Osteoblast (primary cell): Measurements from ENCODE around the gene AGBL1. TPM values are rescaled to one million over a fixed set of nuclear protein-coding genes. Genes with fewer than 3 reads are reported as not detected.

Source experiments
- DNase-seq: peaks from one replicate; pipeline ENCODE4 v3.0.0; 2011; ENCODE audit warnings: low spot score, mixed read lengths; ENCODE audit not compliant: insufficient read length; ENCODE audit errors: missing footprints
- H2AFZ ChIP-seq: 2 replicates; pipeline ENCODE4 v1.6.0; 2011; ENCODE audit warnings: mild to moderate bottlenecking, low read length
- H3K27ac ChIP-seq: 2 replicates; pipeline ENCODE4 v1.5.1; 2011; ENCODE audit warnings: mild to moderate bottlenecking, low read depth, low read length, moderate library complexity
- H3K27me3 ChIP-seq: 2 replicates; pipeline ENCODE4 v1.6.0; 2012; ENCODE audit warnings: mild to moderate bottlenecking, control low read depth, inconsistent platforms, low read length, moderate library complexity; ENCODE audit not compliant: insufficient read depth
- H3K36me3 ChIP-seq: 2 replicates; pipeline ENCODE4 v1.5.1; 2011; ENCODE audit warnings: mild to moderate bottlenecking, low read length, control low read depth, moderate library complexity; ENCODE audit not compliant: insufficient read depth
- H3K4me1 ChIP-seq: 2 replicates; pipeline ENCODE4 v1.5.1; 2011; ENCODE audit warnings: mild to moderate bottlenecking, low read length, control low read depth, moderate library complexity; ENCODE audit not compliant: insufficient read depth
- H3K4me2 ChIP-seq: 2 replicates; pipeline ENCODE4 v1.6.0; 2011; ENCODE audit warnings: mild to moderate bottlenecking, low read length; ENCODE audit not compliant: insufficient read depth
- H3K4me3 ChIP-seq: fragments of 200-600 bp; sonication (generic); 3 replicates; pipeline ENCODE4 v1.5.1; 2012; ENCODE audit warnings: mild to moderate bottlenecking, low read length, inconsistent platforms; ENCODE audit not compliant: insufficient read depth
- H3K79me2 ChIP-seq: 2 replicates; pipeline ENCODE4 v1.6.0; 2012; ENCODE audit warnings: mild to moderate bottlenecking, low read length, control low read depth, inconsistent platforms; ENCODE audit not compliant: insufficient read depth
- H3K9me3 ChIP-seq: 2 replicates; pipeline ENCODE4 v1.5.1; 2011; ENCODE audit warnings: low read depth, low read length, control low read depth
- H4K20me1 ChIP-seq: 2 replicates; pipeline ENCODE4 v1.6.0; 2012; ENCODE audit warnings: mild to moderate bottlenecking, low read length, control low read depth; ENCODE audit not compliant: insufficient read depth
- total RNA-seq: library from RNA; depleted of rRNA; stranded (reverse); fragments of >200 nt; gene quantifications from 2 replicates; pipeline ENCODE4 v1.2.3, GENCODE V29; 2012
- TF ChIP-seq, protein P1 (sequence below): IDR thresholded peaks from 2 replicates; pipeline ENCODE4 v1.5.1; 2011; ENCODE audit warnings: mild to moderate bottlenecking, low read depth, low read length, moderate library complexity; ENCODE audit errors: extremely low read depth

AGBL1 gene
- total RNA-seq, 1 donor, result not detected

GRCh38 chr15:86942285-86942684 is 862.6 kb downstream of the AGBL1 start:
- DNase-seq, result no peak
- Histone ChIP-seq H3K36me3 (no peaks in the 10 kb centered on the region), H4K20me1 (no peaks in the 10 kb centered on the region), H3K27me3 (no peaks in the 10 kb centered on the region), H3K79me2 (no peaks in the 10 kb centered on the region), H3K4me2 (no peak overlapping the region), H3K4me1 (no peaks in the 10 kb centered on the region), H2AFZ (no peak overlapping the region), H3K4me3 (no peak overlapping the region), H3K27ac (no peak overlapping the region), H3K9me3 (no peaks in the 10 kb centered on the region)
- TF ChIP-seq, protein P1, sequence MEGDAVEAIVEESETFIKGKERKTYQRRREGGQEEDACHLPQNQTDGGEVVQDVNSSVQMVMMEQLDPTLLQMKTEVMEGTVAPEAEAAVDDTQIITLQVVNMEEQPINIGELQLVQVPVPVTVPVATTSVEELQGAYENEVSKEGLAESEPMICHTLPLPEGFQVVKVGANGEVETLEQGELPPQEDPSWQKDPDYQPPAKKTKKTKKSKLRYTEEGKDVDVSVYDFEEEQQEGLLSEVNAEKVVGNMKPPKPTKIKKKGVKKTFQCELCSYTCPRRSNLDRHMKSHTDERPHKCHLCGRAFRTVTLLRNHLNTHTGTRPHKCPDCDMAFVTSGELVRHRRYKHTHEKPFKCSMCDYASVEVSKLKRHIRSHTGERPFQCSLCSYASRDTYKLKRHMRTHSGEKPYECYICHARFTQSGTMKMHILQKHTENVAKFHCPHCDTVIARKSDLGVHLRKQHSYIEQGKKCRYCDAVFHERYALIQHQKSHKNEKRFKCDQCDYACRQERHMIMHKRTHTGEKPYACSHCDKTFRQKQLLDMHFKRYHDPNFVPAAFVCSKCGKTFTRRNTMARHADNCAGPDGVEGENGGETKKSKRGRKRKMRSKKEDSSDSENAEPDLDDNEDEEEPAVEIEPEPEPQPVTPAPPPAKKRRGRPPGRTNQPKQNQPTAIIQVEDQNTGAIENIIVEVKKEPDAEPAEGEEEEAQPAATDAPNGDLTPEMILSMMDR, result no peak

- no peak overlapping the region for H3K4me3 ChIP-seq
These were observed 869.0 kb downstream of the AGBL1 start for GRCh38 chr15:86948719-86949118.

GRCh38 chr15:86959254-86959653 is 879.6 kb downstream of the AGBL1 start:
- no peaks in the 10 kb centered on the region for H3K36me3 ChIP-seq
- H4K20me1 ChIP-seq, result no peaks in the 10 kb centered on the region
- H3K9me3 ChIP-seq, result no peaks in the 10 kb centered on the region
- TF ChIP-seq, protein P1, result no peak
- no peak overlapping the region for H3K27ac ChIP-seq
- no peak overlapping the region for H2AFZ ChIP-seq
- H3K4me2 ChIP-seq, result no peak overlapping the region
- no peaks in the 10 kb centered on the region for H3K4me1 ChIP-seq
- H3K27me3 ChIP-seq, result no peaks in the 10 kb centered on the region
- no peak overlapping the region for H3K4me3 ChIP-seq
- no peak for DNase-seq
- no peaks in the 10 kb centered on the region for H3K79me2 ChIP-seq

More at GRCh38 chr15:86948719-86949118, 869.0 kb downstream of the AGBL1 start:
- Histone ChIP-seq H3K27ac (no peak overlapping the region), H2AFZ (no peak overlapping the region), H3K36me3 (no peaks in the 10 kb centered on the region), H3K27me3 (no peaks in the 10 kb centered on the region), H3K4me1 (no peaks in the 10 kb centered on the region), H3K9me3 (no peaks in the 10 kb centered on the region), H3K4me2 (no peak overlapping the region), H3K79me2 (no peaks in the 10 kb centered on the region), H4K20me1 (no peaks in the 10 kb centered on the region)
- DNase-seq, result no peak
- TF ChIP-seq, protein P1, result no peak

DNA sequence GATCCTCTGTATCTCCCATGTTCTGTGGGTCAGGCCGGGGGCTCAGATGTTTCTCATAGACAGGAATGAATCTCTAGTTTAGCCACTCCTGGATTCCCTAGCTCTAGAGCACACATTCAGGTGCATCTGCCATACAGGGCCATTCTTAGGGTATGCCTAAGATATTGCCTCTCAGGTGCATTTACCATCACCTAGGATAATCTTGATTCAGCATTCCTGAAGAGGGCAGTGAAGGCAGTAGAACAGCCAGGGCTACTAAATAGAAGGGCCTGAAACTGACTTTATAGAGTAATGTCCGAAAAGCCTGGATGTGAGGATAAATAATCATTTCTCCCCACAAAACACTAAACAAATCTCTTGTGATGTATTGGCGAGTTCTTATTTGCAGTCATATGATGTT is 882.0 kb downstream of the AGBL1 start:
- H3K27me3 ChIP-seq, result no peaks in the 10 kb centered on the region
- TF ChIP-seq, protein P1, result no peak
- H2AFZ ChIP-seq, result no peak overlapping the region
- H3K27ac ChIP-seq, result no peak overlapping the region
- no peaks in the 10 kb centered on the region for H4K20me1 ChIP-seq
- H3K79me2 ChIP-seq, result no peaks in the 10 kb centered on the region
- H3K36me3 ChIP-seq, result no peaks in the 10 kb centered on the region
- H3K4me2 ChIP-seq, result no peak overlapping the region
- H3K9me3 ChIP-seq, result no peaks in the 10 kb centered on the region
- H3K4me3 ChIP-seq, result no peak overlapping the region
- H3K4me1 ChIP-seq, result no peaks in the 10 kb centered on the region
- no peak for DNase-seq
